ENCODE results near the gene EXOSC6. TPM values are rescaled to one million over a fixed set of nuclear protein-coding genes. Genes with fewer than 3 reads are reported as not detected.

Gene EXOSC6
- 10 to 100 TPM; 19.2 to 21.8 TPM for total RNA-seq

GRCh38 chr16:70251629-70252354 lies at the start of gene EXOSC6:
TSS of gene EXOSC6 (minus strand) at chr16:70251940. CDS start at chr16:70251900, 40 bp downstream.
- Histone ChIP-seq H3K4me1 (peaks cover 19% of the 10 kb centered on the region), H3K27me3 (no peaks in the 10 kb centered on the region), H3K27ac (peak within 1 kb of the TSS; percentile 76 to 93 (median 85)), H3K36me3 (replicated peaks in 1 of 2; ENCODE audit: insufficient read depth in 1 of 2, low read depth in 2 of 2) (peaks cover 19 to 30% of the 10 kb centered on the region in 2 donors), H3K9me3 (no peaks in the 10 kb centered on the region), H3K4me3 (peak within 1 kb of the TSS in 1 of 2 donors; percentile 62)
- DNase-seq (peak; percentile 89 to 95 (median 90)), ATAC-seq (peak; percentile 95)
- intact Hi-C loops (cut with DNase I), result no loop called here
- TF ChIP-seq POLR2A (IDR thresholded peaks at IDR 0.05) (peak; percentile 78 to 90 (median 83)), CTCF (IDR thresholded peaks at IDR 0.05) (peak; percentile 91 to 98 (median 96))
- WGBS, 2 donors, result 1 to 39% methylated on average over 4 to 60 of the region's 65 CpGs

GRCh38 chr16:70301121-70301520 lies 49.4 kb upstream of the EXOSC6 start:
- intact Hi-C loops (cut with DNase I), result no loop called here

GRCh38 chr16:70298988-70299938 lies 47.5 kb upstream of the EXOSC6 start, which contains the start of gene DDX19B:
TSS of gene DDX19B (plus strand) at chr16:70299186. CDS start at chr16:70299298, 112 bp downstream.
- H3K9me3 ChIP-seq, result no peaks in the 10 kb centered on the region
- no peaks in the 10 kb centered on the region for H3K36me3 ChIP-seq (replicated peaks in 1 of 2; ENCODE audit: insufficient read depth in 1 of 2, low read depth in 2 of 2)
- H3K4me3 ChIP-seq, result peak within 1 kb of the TSS; percentile 71 to 78
- intact Hi-C loops (cut with DNase I), result loop anchor here (10.0 kb wide), 1 partner anchor 46 kb away; the partner anchor contains the start of gene DDX19A
- H3K27ac ChIP-seq, result peak within 1 kb of the TSS; percentile 86 to 99 (median 94)
- DNase-seq (peak; percentile 79 to 84 (median 83)), ATAC-seq (peak; percentile 91)
- 0 to 2% methylated on average over 16 to 37 of the region's 37 CpGs for WGBS, 2 donors
- peak; percentile 62 to 86 (median 85) for TF ChIP-seq POLR2A (IDR thresholded peaks at IDR 0.05)
- TF ChIP-seq CTCF (IDR thresholded peaks at IDR 0.05), result peak in 3 of 7 experiments; percentile 8 to 31 (median 24)
- H3K27me3 ChIP-seq, result no peaks in the 10 kb centered on the region
- H3K4me1 ChIP-seq, result peaks cover 22% of the 10 kb centered on the region

More at GRCh38 chr16:70301121-70301520, 49.4 kb upstream of the EXOSC6 start:
- ATAC-seq, result no peak
- no peak overlapping the region for H3K4me3 ChIP-seq
- no peaks in the 10 kb centered on the region for H3K36me3 ChIP-seq (replicated peaks in 1 of 2; ENCODE audit: insufficient read depth in 1 of 2, low read depth in 2 of 2)
- 91 to 96% methylated on average over 1 of the region's 1 CpG for WGBS, 2 donors
- H3K27me3 ChIP-seq, result no peaks in the 10 kb centered on the region
- H3K4me1 ChIP-seq, result peaks cover 22% of the 10 kb centered on the region
- no peak for TF ChIP-seq CTCF (IDR thresholded peaks at IDR 0.05)
- no peak for TF ChIP-seq POLR2A (IDR thresholded peaks at IDR 0.05)
- no peak overlapping the region for H3K27ac ChIP-seq
- DNase-seq, result no peak
- H3K9me3 ChIP-seq, result no peaks in the 10 kb centered on the region

GRCh38 chr16:70295634-70296033 lies 43.9 kb upstream of the EXOSC6 start:
- intact Hi-C loops (cut with DNase I), result loop anchor here (10.0 kb wide), 1 partner anchor 49 kb away; the partner anchor contains the start of gene DDX19A
- DNase-seq, result no peak
- no peak overlapping the region for H3K4me3 ChIP-seq
- ATAC-seq, result no peak
- TF ChIP-seq POLR2A (IDR thresholded peaks at IDR 0.05), result no peak
- TF ChIP-seq CTCF (IDR thresholded peaks at IDR 0.05), result no peak
- no peak overlapping the region for H3K27ac ChIP-seq
- no peaks in the 10 kb centered on the region for H3K36me3 ChIP-seq (replicated peaks in 1 of 2; ENCODE audit: insufficient read depth in 1 of 2, low read depth in 2 of 2)
- no peaks in the 10 kb centered on the region for H3K9me3 ChIP-seq
- H3K27me3 ChIP-seq, result no peaks in the 10 kb centered on the region
- H3K4me1 ChIP-seq, result peaks cover 12% of the 10 kb centered on the region
